Spleen (tissue), 11 donors: ENCODE results near the gene OR4K15. TPM values are rescaled to one million over a fixed set of nuclear protein-coding genes. Genes with fewer than 3 reads are reported as not detected.
"Not testable (repeated sequence)": the region's sequence is repeated elsewhere in the genome, so short reads cannot be mapped to it uniquely, and the experiment has no call there.

ENCODE experiments used
- DNase-seq: peaks from one replicate; pipeline ENCODE4 v3.0.0-alpha.2; 2020
- H3K27ac ChIP-seq, 8 donors: fragments of 200-600 bp; sonication (generic) in 7 of 8; 1 replicate in 4 of 8; 2 replicates in 4 of 8; pipeline versions ENCODE4 v1.5.0 to v1.8.0; 2016 to 2021; ENCODE audit warnings: inconsistent platforms in 4 of 8, mild to moderate bottlenecking in 4 of 8, moderate library complexity in 1 of 8
- H3K27me3 ChIP-seq, 7 donors: fragments of 200-600 bp; sonication (generic) in 6 of 7; replicated peaks in 1 of 7; 1 replicate in 4 of 7; 2 replicates in 3 of 7; pipeline versions ENCODE4 v1.5.0 to v1.8.0; 2016 to 2021; ENCODE audit warnings: inconsistent platforms in 3 of 7, mild to moderate bottlenecking in 1 of 7
- H3K36me3 ChIP-seq, 6 donors: fragments of 200-600 bp; sonication (generic) in 5 of 6; 1 replicate in 4 of 6; 2 replicates in 2 of 6; pipeline versions ENCODE4 v1.5.0 to v1.8.0; 2016 to 2021; ENCODE audit warnings: inconsistent platforms in 2 of 6
- H3K4me1 ChIP-seq, 6 donors: fragments of 200-600 bp; sonication (generic) in 5 of 6; 1 replicate in 3 of 6; 2 replicates in 3 of 6; pipeline versions ENCODE4 v1.5.0 to v1.8.0; 2016 to 2021; ENCODE audit warnings: inconsistent platforms in 3 of 6
- H3K4me3 ChIP-seq, 8 donors: fragments of 200-600 bp; sonication (generic) in 7 of 8; 1 replicate in 4 of 8; 2 replicates in 4 of 8; pipeline versions ENCODE4 v1.5.0 to v1.8.0; 2016 to 2021; ENCODE audit warnings: inconsistent platforms in 4 of 8, mild to moderate bottlenecking in 4 of 8, moderate library complexity in 2 of 8
- H3K9me3 ChIP-seq, 8 donors: fragments of 200-600 bp; sonication (generic) in 7 of 8; 1 replicate in 4 of 8; 2 replicates in 4 of 8; pipeline versions ENCODE4 v1.5.0 to v1.8.0; 2016 to 2021; ENCODE audit warnings: inconsistent platforms in 4 of 8
- CTCF ChIP-seq, 11 experiments: fragments of 200-600 bp in 7 of 11; fragments of 450-650 bp in 4 of 11; sonication (generic) in 4 of 11; IDR thresholded peaks in 8 of 11; conservative IDR thresholded peaks in 3 of 11; 1 replicate in 7 of 11; 2 replicates in 4 of 11; pipeline versions ENCODE4 v1.4.0 to v1.8.0; 2016 to 2021; ENCODE audit warnings: antibody characterized with exemption in 11 of 11, inconsistent platforms in 4 of 11, mild to moderate bottlenecking in 1 of 11
- POLR2A ChIP-seq, 3 donors: fragments of 450-650 bp; IDR thresholded peaks; one replicate each; pipeline ENCODE4 v1.5.1; 2017; ENCODE audit warnings: antibody characterized with exemption in 3 of 3, mild to moderate bottlenecking in 1 of 3
- POLR2AphosphoS5 ChIP-seq, 3 donors: sonication (generic); formaldehyde crosslinking; IDR thresholded peaks; one replicate each; pipeline ENCODE4 v1.5.1; 2017; ENCODE audit warnings: antibody characterized with exemption in 3 of 3
- WGBS, 5 donors: extraction: QIAGEN DNeasy Blood & Tissue Kit in 3 of 5; methylation state at CpG; one replicate each; pipeline versions ENCODE4 v1.1.5 to v1.1.7; 2013 to 2018; 5-methylcytosine and 5-hydroxymethylcytosine counted together
- intact Hi-C: fragments of 100-400 bp; cut with DNase I; formaldehyde crosslinking; loops from one replicate; pipeline ENCODE4 v1.15.0; 2023; ENCODE audit warnings: low total_unique reads
- polyA plus RNA-seq, 3 donors: library from polyadenylated mRNA; stranded (reverse); fragments of 200-250 nt; gene quantifications; one replicate each; pipeline ENCODE4 v1.2.1, GENCODE V29; 2013
- total RNA-seq, 7 donors: library from RNA; depleted of rRNA in 3 of 7; stranded (reverse); fragments of >200 nt in 3 of 7; fragmentation: NEBNext Ultra II Directional in 4 of 7; extraction: Animal tissue kit (Norgen Biotek cat#: 25700) in 4 of 7; gene quantifications; one replicate each; pipeline versions ENCODE4 v1.1.0 to v1.2.1, GENCODE V29; 2016 to 2021
- donor health status: healthy with polysubstance abuse.
- donor health status: DM: no; HTN: no; CAD: no; lungs with moderate emphysema.
- donor health status: DM: no; HTN: no; CAD: no.
- donor health status: Bipolar disorder and iron deficiency.
- donor health status: healthy.
- donor health status: DM: no; HTN: no; CAD: no.
- donor health status: DM: yes; HTN: yes; CAD: no.

The OR4K15 gene
- total and polyA plus RNA-seq, 10 donors = not detected

DNA sequence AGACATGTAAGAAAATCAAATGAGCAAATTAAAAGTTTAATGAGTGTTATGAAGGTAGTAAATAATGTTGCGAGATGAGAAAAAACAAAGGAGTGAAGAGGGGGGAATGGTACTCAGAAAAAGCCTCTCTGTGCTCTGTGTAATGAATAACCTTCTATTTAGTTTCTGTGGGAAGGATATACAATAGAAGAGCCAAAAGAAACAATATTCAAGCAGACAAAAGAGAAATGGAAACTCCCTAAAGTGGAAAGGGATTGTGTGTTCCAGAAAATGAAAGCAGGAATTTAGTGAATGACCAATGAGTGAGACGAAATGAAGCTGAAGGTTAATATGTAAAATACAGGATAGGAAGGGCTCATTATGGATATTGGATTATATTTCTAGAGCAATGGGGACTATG is 26.2 kb upstream of the OR4K15 start:
- no peaks in the 10 kb centered on the region for H3K36me3 ChIP-seq
- no peak overlapping the region for H3K27ac ChIP-seq
- H3K27me3 ChIP-seq = no peaks in the 10 kb centered on the region
- TF ChIP-seq POLR2AphosphoS5 (IDR thresholded peaks at IDR 0.05) (no peak), POLR2A (IDR thresholded peaks at IDR 0.05) (no peak), CTCF (IDR thresholded peaks at IDR 0.05 in 8 of 11, conservative IDR thresholded peaks at IDR 0.05 in 3 of 11) (no peak)
- no peak overlapping the region for H3K4me3 ChIP-seq
- intact Hi-C loops = no loop called here
- no peaks in the 10 kb centered on the region for H3K9me3 ChIP-seq
- no peaks in the 10 kb centered on the region for H3K4me1 ChIP-seq
- WGBS, 5 donors = 73 to 86% (median 75%) methylated on average over 2 of the region's 2 CpGs
- no peak for DNase-seq

DNA sequence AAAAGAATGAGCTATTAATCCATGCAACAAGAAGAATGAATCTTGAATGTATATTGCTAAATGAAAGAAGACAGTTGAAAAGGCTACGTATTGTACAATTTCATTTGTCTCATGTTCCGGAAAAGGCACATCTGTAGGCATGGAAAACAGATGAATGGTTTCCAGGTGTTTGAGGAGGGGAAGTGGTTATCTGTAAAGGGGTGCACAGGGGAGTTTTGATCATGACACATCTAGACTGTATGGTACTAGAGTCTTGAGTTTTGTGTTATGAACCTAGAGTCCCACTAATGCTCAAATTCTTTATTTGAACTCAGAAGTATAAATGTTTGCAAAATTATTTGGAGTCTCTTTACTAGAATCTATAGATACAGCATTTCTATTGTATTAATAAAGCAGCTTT is 5.7 kb upstream of the OR4K15 start:
- H3K27ac ChIP-seq, DNase-seq, H3K9me3 ChIP-seq, H3K4me3 ChIP-seq, H3K27me3 ChIP-seq, H3K4me1 ChIP-seq, H3K36me3 ChIP-seq, intact Hi-C loops: not testable (repeated sequence)
- whole genome bisulfite sequencing, 5 donors = 46 to 77% (median 70%) methylated on average over 2 of the region's 2 CpGs

DNA sequence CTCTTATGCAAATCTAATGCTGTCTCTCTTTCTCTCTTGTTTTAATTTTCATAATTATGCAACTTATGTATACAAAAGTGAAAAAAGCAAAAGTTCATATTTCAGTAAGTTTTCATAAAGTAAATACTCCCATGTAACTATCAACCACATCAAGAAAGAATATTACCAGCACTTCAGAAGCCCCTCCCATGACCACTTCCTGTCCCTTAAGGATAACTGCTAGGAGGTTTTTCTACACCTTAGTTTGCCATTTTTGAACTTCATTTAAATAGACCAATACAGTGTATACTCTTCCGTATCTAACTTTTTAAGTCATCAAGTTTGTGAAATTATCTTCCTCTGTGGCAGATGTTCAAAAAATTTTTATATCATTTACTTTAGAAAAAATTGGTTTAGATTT is 547 bp upstream of the OR4K15 start:
- DNase-seq = no peak
- 54 to 73% (median 64%) methylated on average over 1 of the region's 1 CpG for WGBS, 5 donors
- TF ChIP-seq CTCF (IDR thresholded peaks at IDR 0.05 in 8 of 11, conservative IDR thresholded peaks at IDR 0.05 in 3 of 11) (no peak), POLR2A (IDR thresholded peaks at IDR 0.05) (no peak), POLR2AphosphoS5 (IDR thresholded peaks at IDR 0.05) (no peak)
- intact Hi-C loops = no loop called here
- Histone ChIP-seq H3K36me3 (no peaks in the 10 kb centered on the region), H3K27ac (no peak overlapping the region), H3K9me3 (no peaks in the 10 kb centered on the region), H3K4me1 (no peaks in the 10 kb centered on the region), H3K4me3 (no peak overlapping the region), H3K27me3 (no peaks in the 10 kb centered on the region)

GRCh38 chr14:19993438-19993837 is 18.0 kb downstream of the OR4K15 start:
- no peak for DNase-seq
- no peak for TF ChIP-seq POLR2AphosphoS5 (IDR thresholded peaks at IDR 0.05)
- no peaks in the 10 kb centered on the region for H3K36me3 ChIP-seq
- intact Hi-C loops = no loop called here
- H3K9me3 ChIP-seq = peaks cover 0 to 6% (median 0%) of the 10 kb centered on the region in 8 donors
- whole genome bisulfite sequencing, 5 donors = 43 to 65% (median 62%) methylated on average over 2 of the region's 2 CpGs
- no peak overlapping the region for H3K27ac ChIP-seq
- no peaks in the 10 kb centered on the region for H3K27me3 ChIP-seq
- H3K4me1 ChIP-seq = no peaks in the 10 kb centered on the region
- H3K4me3 ChIP-seq = no peak overlapping the region

- no peak within 1 kb of the TSS for H3K4me3 ChIP-seq
- H3K27me3 ChIP-seq = no peaks in the 10 kb centered on the region
- H3K36me3 ChIP-seq = no peaks in the 10 kb centered on the region
- H3K4me1 ChIP-seq = no peaks in the 10 kb centered on the region
- TF ChIP-seq POLR2A (IDR thresholded peaks at IDR 0.05) (no peak), POLR2AphosphoS5 (IDR thresholded peaks at IDR 0.05) (no peak), CTCF (IDR thresholded peaks at IDR 0.05 in 8 of 11, conservative IDR thresholded peaks at IDR 0.05 in 3 of 11) (no peak)
- intact Hi-C loops = no loop called here
- no peak within 1 kb of the TSS for H3K27ac ChIP-seq
- H3K9me3 ChIP-seq = peaks cover 0 to 6% (median 0%) of the 10 kb centered on the region in 8 donors
- DNase-seq = no peak
Observed at GRCh38 chr14:20001863-20002262, 26.5 kb downstream of the OR4K15 start, which contains the start of gene OR4Q2. TSS of gene OR4Q2 (plus strand) at chr14:20002163.
